Endothelial cell of umbilical vein (primary cell): ENCODE results near the gene STK32C. TPM values are rescaled to one million over a fixed set of nuclear protein-coding genes. Genes with fewer than 3 reads are reported as not detected.

Source experiments
- BruUV-seq: library from RNA; stranded (reverse); fragments of 400-500 nt; replicated peaks from 2 replicates; lab custom pipeline; 2021; lab: Mats Ljungman, UMichigan
- CTCF ChIA-PET: fragments of 300-600, 350-600 bp; sonication (Branson Sonifier 250); formaldehyde crosslinking; loops from one replicate; lab custom pipeline; 2021; ENCODE audit warnings: antibody characterized with exemption, inconsistent platforms; lab: Charles Lee
- POLR2A ChIA-PET: fragments of 300-600, 350-600 bp; sonication (Branson Sonifier 250); formaldehyde crosslinking; loops from one replicate; lab custom pipeline; 2021; ENCODE audit warnings: antibody characterized with exemption, inconsistent platforms; lab: Charles Lee
- DNase-seq: peaks from one replicate; pipeline ENCODE4 v3.0.0-alpha.2; 2011; ENCODE audit warnings: low read depth, low spot score
- FAIRE-seq: peaks from 2 replicates; lab custom pipeline; 2011; peaks lifted over from hg19 to GRCh38; lab: Jason Lieb, UNC
- H2AFZ ChIP-seq: 2 replicates; pipeline ENCODE4 v1.6.0; 2012; ENCODE audit warnings: low read depth, low read length, control low read depth, inconsistent platforms
- H3K27ac ChIP-seq: 2 replicates; pipeline ENCODE4 v1.5.1; 2011; ENCODE audit warnings: low read depth, mild to moderate bottlenecking, control low read depth, low read length, moderate library complexity; ENCODE audit not compliant: insufficient read depth
- H3K27me3 ChIP-seq, 2 experiments: 2 replicates each; pipeline versions ENCODE4 v1.6.0 to v1.6.1; 2011; ENCODE audit warnings: low read length in 2 of 2, mixed read lengths in 1 of 2; ENCODE audit not compliant: control insufficient read depth in 2 of 2, insufficient read depth in 2 of 2
- H3K36me3 ChIP-seq, 2 experiments: 2 replicates in 1 of 2; 3 replicates in 1 of 2; pipeline ENCODE4 v1.5.1; 2011; ENCODE audit warnings: low read length in 2 of 2, mild to moderate bottlenecking in 1 of 2, moderate library complexity in 1 of 2; ENCODE audit not compliant: control insufficient read depth in 2 of 2, insufficient read depth in 2 of 2; ENCODE audit errors: extremely low read depth in 1 of 2
- H3K4me1 ChIP-seq: 3 replicates; pipeline ENCODE4 v1.5.1; 2011; ENCODE audit warnings: mild to moderate bottlenecking, low read length; ENCODE audit not compliant: control insufficient read depth, insufficient read depth; ENCODE audit errors: extremely low read depth
- H3K4me2 ChIP-seq: 2 replicates; pipeline ENCODE4 v1.6.1; 2011; ENCODE audit warnings: low read length, control low read depth, mixed read lengths; ENCODE audit not compliant: insufficient read depth
- H3K4me3 ChIP-seq, 3 experiments: fragments of 200-600 bp in 1 of 3; sonication (generic), shearing (Covaris generic) in 1 of 3; replicated peaks in 1 of 3; 2 replicates each; pipeline ENCODE4 v1.5.1; 2011 to 2016; ENCODE audit warnings: control low read depth in 3 of 3, low read length in 3 of 3, mild to moderate bottlenecking in 2 of 3, inconsistent platforms in 1 of 3, low read depth in 1 of 3, moderate library complexity in 1 of 3; ENCODE audit not compliant: insufficient read depth in 1 of 3
- H3K79me2 ChIP-seq: 2 replicates; pipeline ENCODE4 v1.6.0; 2012; ENCODE audit warnings: low read length, inconsistent platforms; ENCODE audit not compliant: control insufficient read depth, insufficient read depth
- H3K9ac ChIP-seq: replicated peaks from 2 replicates; pipeline ENCODE3; 2011; ENCODE audit warnings: low read length, control low read depth; ENCODE audit not compliant: insufficient read depth; ENCODE audit errors: extremely low read depth
- H3K9me1 ChIP-seq: replicated peaks from 3 replicates; pipeline ENCODE4 v1.6.0; 2011; ENCODE audit warnings: mild to moderate bottlenecking, low read length; ENCODE audit not compliant: control insufficient read depth, insufficient read depth; ENCODE audit errors: extremely low read depth
- H3K9me3 ChIP-seq: replicated peaks from 2 replicates; pipeline ENCODE4 v1.5.1; 2012; ENCODE audit warnings: low read length, inconsistent platforms; ENCODE audit not compliant: control insufficient read depth, insufficient read depth
- H4K20me1 ChIP-seq: replicated peaks from 2 replicates; pipeline ENCODE3; 2011; ENCODE audit warnings: mild to moderate bottlenecking, low read length; ENCODE audit not compliant: control insufficient read depth, insufficient read depth; ENCODE audit errors: extremely low read depth
- EZH2 ChIP-seq: IDR thresholded peaks from 2 replicates; pipeline ENCODE4 v1.6.1; 2012; ENCODE audit warnings: borderline replicate concordance, low read depth, mild to moderate bottlenecking, moderate library complexity, low read length, inconsistent platforms; ENCODE audit not compliant: severe bottlenecking
- GATA2 ChIP-seq: IDR thresholded peaks from 2 replicates; pipeline ENCODE4 v1.7.0; 2011; ENCODE audit warnings: low read depth, mild to moderate bottlenecking, moderate library complexity, mixed read lengths, low read length; ENCODE audit not compliant: insufficient read length, insufficient read depth
- JUN ChIP-seq: IDR thresholded peaks from 2 replicates; pipeline ENCODE4 v1.6.1; 2011; ENCODE audit warnings: borderline replicate concordance, low read depth; ENCODE audit not compliant: insufficient read length, insufficient read depth
- MAX ChIP-seq: IDR thresholded peaks from 2 replicates; pipeline ENCODE4 v1.6.1; 2011; ENCODE audit not compliant: insufficient read depth, insufficient read length
- POLR2AphosphoS5 ChIP-seq: IDR thresholded peaks from 2 replicates; pipeline ENCODE4 v1.6.1; 2012; ENCODE audit warnings: low read depth, mild to moderate bottlenecking, control low read depth, low read length, moderate library complexity; ENCODE audit not compliant: insufficient read depth
- dilution Hi-C: fragments of 300-500 bp; cut with MboI; formaldehyde crosslinking; loops from one replicate; pipeline ENCODE4 v1.15.0; 2019; ENCODE audit warnings: low sequenced_read_pairs; ENCODE audit not compliant: extremely low pct_ligation_motif_present
- intact Hi-C: fragments of 100-400 bp; cut with micrococcal nuclease; formaldehyde crosslinking; loops from one replicate; pipeline ENCODE4 v1.10.0; 2022
- polyA plus RNA-seq, 4 experiments: library from polyadenylated mRNA; depleted of rRNA in 3 of 4; stranded (reverse) in 3 of 4; unstranded in 1 of 4; fragments of >200 nt; gene quantifications; 2 replicates each; pipeline versions ENCODE4 v1.2.1 to v1.2.3, GENCODE V29; 2011 to 2012; ENCODE audit warnings: missing spikeins in 1 of 4
- total RNA-seq: library from RNA; stranded (reverse); gene quantifications from 2 replicates; pipeline ENCODE4 v1.2.3, GENCODE V29; 2021

STK32C gene
- total and polyA plus RNA-seq, 2 donors (not counting 3 experiments of a cell fraction or from before 2014, with no cell fraction given), result 5.4 to 14.1 TPM

DNA sequence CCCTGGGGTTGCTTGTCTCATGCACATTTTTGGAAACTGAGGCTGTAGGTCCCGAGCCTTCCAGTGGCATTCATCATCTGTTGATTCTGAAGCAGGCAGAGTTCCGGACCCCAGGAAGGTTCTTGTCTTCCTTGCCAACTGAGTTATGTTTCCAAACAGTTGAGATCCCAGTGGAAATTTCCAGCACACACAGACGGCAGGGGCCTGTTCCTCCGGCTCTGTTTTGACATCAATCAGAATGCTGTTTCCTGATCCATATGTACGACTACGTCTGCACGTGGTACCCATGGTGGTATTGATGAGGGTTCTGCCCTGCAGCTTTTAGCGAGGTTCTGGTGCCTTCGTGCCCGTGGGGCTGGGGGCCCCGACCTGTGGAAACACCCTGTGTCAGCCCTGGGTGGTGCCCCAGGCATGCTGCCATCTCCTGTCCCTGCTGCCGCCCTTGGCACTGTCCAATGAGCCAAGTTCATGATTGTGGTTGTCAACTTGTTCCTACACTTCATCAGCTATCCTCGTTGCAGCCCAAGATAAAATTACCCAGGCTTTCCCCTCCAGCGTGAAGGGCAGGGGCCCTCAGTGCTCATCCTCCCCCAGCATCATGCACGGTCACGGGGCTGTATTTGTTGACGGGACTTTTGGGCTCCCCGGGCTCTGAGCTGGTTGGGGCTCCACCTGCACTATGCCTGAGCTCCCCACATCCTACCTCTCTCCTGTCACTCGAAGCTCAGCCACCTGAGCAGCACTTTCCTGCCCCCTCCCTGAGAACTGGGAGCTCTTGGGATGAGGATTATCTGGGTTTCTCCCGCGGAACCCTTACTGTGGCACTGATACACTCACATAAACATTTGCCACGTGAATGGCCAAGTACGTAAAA, 128.8 kb downstream of the STK32C start:
- POLR2A ChIA-PET, result no interaction called here
- BruUV-seq, result no TSS peak
- Histone ChIP-seq H4K20me1 (no peaks in the 10 kb centered on the region), H3K9me1 (no peaks in the 10 kb centered on the region), H3K9me3 (no peaks in the 10 kb centered on the region), H3K27me3 (peaks cover 5 to 6% of the 10 kb centered on the region in 2 experiments), H3K79me2 (no peaks in the 10 kb centered on the region), H3K4me3 (no peak overlapping the region), H3K9ac (no peak overlapping the region), H2AFZ (no peak overlapping the region), H3K27ac (no peak overlapping the region), H3K4me2 (no peak overlapping the region), H3K4me1 (no peaks in the 10 kb centered on the region), H3K36me3 (no peaks in the 10 kb centered on the region)
- DNase-seq, result no peak
- intact Hi-C loops, result no loop called here
- TF ChIP-seq EZH2, result no peak
- no peak for TF ChIP-seq JUN
- CTCF ChIA-PET, result no interaction called here
- FAIRE-seq, result no peak
- dilution Hi-C loops, result no loop called here

DNA sequence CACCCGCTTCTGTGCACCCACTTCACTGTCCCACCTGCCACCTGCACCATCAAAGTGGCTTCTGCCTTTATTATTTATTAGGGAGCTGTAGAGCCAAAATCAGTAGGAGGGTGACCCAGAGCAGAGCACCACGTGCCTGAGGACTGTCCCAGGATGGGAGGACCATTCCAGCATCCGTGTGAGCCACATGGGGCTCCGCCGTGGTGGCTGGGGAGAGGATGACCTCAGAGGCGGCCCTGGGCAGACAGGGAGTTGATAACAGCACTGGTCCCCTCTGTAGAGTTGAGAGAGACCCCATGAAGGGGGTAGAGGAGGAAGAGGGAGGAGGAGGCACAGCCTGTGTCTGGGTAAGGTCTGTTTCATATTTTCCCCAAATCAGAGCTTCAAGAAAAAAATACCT, 129.7 kb downstream of the STK32C start:
- H3K4me1 ChIP-seq, result no peaks in the 10 kb centered on the region
- dilution Hi-C loops, result no loop called here
- FAIRE-seq, result no peak

More for the DNA sequence above, 129.7 kb downstream of the STK32C start:
- Histone ChIP-seq H3K79me2 (no peaks in the 10 kb centered on the region), H4K20me1 (no peaks in the 10 kb centered on the region), H3K36me3 (no peaks in the 10 kb centered on the region), H2AFZ (no peak overlapping the region), H3K9ac (no peak overlapping the region), H3K9me3 (no peaks in the 10 kb centered on the region), H3K27me3 (peaks cover 0 to 6% of the 10 kb centered on the region in 2 experiments), H3K4me2 (no peak overlapping the region), H3K27ac (no peak overlapping the region), H3K9me1 (no peaks in the 10 kb centered on the region), H3K4me3 (no peak overlapping the region)
- intact Hi-C loops, result no loop called here
- no TSS peak for BruUV-seq
- ChIA-PET CTCF (no interaction called here), POLR2A (no interaction called here)
- DNase-seq, result no peak
- TF ChIP-seq GATA2, result no peak
- no peak for TF ChIP-seq MAX
- TF ChIP-seq POLR2AphosphoS5, result no peak
